ENCODE results near the gene FAM89A.
A peak's percentile ranks its signal among the peaks of the same experiment; 100 is the strongest.

The FAM89A gene

DNA sequence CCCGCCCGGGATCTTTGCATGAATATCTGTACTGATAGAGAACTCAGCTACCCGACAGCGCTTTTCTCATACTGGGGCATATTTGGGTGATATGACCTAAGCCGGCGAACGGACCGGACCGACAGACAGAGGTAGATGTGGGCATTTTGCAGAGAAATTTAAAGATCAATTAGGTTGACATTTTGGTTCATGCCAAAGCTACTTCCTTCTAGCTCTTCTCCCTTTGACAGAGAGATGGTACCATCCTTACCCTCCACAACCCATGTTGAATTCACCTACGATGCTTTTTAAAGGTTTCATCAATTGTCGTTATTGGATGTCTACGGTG is 60.7 kb downstream of the FAM89A start:
- DNase-seq (ENCODE audit: insufficient read length, low spot score) (no peak), FAIRE-seq (no peak)
- TF ChIP-seq, protein P1, sequence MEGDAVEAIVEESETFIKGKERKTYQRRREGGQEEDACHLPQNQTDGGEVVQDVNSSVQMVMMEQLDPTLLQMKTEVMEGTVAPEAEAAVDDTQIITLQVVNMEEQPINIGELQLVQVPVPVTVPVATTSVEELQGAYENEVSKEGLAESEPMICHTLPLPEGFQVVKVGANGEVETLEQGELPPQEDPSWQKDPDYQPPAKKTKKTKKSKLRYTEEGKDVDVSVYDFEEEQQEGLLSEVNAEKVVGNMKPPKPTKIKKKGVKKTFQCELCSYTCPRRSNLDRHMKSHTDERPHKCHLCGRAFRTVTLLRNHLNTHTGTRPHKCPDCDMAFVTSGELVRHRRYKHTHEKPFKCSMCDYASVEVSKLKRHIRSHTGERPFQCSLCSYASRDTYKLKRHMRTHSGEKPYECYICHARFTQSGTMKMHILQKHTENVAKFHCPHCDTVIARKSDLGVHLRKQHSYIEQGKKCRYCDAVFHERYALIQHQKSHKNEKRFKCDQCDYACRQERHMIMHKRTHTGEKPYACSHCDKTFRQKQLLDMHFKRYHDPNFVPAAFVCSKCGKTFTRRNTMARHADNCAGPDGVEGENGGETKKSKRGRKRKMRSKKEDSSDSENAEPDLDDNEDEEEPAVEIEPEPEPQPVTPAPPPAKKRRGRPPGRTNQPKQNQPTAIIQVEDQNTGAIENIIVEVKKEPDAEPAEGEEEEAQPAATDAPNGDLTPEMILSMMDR (IDR thresholded peaks at IDR 0.05; ENCODE audit: insufficient read depth, missing control alignments) = no peak

DNA sequence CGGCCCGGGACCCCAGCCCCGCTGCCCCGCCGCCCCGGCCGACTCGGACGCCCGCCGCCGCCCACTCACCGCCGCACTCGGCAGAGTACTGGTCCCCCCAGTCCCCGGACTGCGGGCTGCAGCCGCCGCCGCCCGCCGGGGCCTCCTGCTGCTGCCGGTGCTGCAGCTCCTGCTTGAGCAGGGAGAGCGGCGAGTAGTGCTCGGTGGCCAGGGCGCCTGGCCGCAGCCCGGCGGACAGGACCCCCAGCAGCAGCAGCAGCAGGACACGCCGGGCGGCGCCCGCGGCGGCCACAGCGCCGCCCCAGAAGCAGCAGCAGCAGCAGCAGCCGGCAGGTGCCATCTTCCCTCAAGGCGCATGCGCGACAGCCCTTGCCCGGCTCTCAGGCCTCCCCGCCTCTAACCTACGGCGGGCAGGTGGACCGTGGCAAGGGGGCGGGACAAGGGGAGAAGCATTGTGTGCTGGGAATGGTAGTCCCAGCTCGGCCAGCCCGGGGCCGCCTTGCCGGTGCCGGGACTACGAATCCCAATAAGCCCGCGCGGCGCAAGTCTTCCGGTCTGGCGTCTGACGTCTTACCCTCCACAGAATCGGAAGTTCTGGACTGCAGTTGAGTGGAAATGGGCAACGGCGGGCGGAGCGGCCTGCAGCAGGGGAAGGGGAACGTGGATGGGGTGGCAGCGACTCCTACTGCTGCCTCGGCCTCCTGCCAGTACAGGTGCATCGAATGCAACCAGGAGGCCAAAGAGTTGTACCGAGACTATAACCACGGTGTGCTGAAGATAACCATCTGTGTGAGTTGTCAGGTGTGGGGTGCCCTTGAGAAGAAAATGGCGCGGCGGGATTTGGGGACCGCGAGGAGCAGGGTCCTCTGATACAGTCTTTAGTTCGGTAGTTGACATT is 61.3 kb downstream of the FAM89A start, which contains the start of the genes ARV1 and TTC13:
TSS of gene ARV1 (plus strand) at position 604 of the 898 bp plus-strand sequence. CDS start at position 616, 12 bp downstream.
TSS of gene TTC13 (minus strand) at position 371 of the 898 bp plus-strand sequence. CDS start at position 340, 31 bp downstream.
- FAIRE-seq = no peak
- TF ChIP-seq, protein P1 (IDR thresholded peaks at IDR 0.05; ENCODE audit: insufficient read depth, missing control alignments) = peak; percentile 50
- DNase-seq (ENCODE audit: insufficient read length, low spot score) = peak; percentile 98

DNA sequence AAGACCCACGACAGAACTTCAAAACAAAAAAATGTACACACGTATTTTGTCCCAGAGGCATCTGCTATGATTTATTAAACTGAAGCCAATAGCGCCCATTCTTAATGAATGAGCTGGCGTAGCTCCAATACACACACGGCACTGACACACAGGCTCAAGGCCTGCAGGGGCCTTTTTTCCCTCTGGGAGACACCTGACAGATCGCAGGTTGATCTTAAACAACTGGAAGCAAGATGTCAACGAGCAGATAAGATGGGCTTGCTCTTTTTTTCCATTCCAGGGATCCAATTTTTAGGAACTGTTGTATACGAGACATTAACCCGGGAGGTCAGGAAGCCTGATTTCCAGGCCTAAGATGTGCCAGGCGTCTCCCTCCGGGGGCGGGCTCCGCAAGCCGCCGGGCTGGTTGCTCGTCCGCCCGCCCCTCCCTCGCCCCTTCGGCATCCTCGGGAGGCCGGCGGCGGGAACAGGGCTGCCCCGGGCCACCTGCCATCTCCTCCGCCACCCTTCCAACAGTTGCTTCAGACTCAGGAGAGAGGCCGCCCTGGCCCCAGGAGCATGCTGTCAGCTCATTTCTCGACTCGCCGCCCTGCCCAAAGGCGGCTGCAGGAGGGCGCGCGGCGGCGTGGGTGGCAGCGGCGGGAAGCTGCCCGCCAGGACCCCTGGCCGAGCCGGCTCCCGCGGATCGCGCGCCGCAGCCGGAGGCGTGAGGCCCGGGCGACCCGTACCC is 62.1 kb downstream of the FAM89A start:
- no peak for FAIRE-seq
- no peak for DNase-seq (ENCODE audit: insufficient read length, low spot score)
- TF ChIP-seq, protein P1 (IDR thresholded peaks at IDR 0.05; ENCODE audit: insufficient read depth, missing control alignments) = no peak

DNA sequence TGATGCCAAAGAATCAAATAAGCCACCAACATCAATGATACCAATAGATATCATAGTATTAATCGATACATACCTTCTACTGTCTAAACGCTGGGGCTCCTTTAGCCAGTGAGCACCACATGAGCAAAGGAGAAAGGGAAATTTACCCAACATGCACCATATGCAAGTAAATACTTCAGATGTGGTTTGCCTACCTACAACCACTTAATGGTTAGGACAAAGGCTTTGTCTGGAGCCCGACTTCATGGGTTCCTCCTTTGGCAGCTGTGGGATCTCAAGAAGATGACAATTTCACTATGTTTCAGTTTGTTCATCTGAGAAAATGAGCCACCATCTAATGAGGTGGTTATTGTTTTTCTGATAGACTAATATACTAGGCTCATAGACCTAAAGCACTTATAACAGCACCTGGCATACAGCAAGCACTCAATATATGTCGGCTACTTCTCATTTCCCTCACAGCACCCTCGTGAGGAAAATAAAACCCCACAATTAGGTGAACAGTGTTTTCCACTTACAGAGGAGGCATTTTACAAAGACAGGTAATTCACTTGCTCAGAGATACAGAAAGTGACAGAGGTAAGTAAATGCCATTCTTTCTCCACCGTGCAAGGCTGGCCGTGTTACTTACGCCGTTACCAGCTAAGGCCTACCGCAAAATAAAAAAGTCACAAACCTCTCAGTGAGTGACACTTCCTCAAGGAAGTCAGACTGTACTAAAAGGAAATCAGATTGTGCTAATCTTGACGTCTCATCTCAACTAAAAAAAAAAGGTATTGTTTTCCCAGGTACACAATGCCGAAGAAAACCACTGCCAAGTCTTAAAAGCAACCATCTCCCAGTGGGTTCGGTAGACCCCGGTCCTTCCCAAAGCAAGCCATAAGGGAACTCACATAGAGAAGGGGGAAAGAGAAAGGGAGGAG is 63.0 kb downstream of the FAM89A start:
- DNase-seq (ENCODE audit: insufficient read length, low spot score) (no peak), FAIRE-seq (peak; percentile 21)
- TF ChIP-seq, protein P1 (IDR thresholded peaks at IDR 0.05; ENCODE audit: insufficient read depth, missing control alignments) = no peak

DNA sequence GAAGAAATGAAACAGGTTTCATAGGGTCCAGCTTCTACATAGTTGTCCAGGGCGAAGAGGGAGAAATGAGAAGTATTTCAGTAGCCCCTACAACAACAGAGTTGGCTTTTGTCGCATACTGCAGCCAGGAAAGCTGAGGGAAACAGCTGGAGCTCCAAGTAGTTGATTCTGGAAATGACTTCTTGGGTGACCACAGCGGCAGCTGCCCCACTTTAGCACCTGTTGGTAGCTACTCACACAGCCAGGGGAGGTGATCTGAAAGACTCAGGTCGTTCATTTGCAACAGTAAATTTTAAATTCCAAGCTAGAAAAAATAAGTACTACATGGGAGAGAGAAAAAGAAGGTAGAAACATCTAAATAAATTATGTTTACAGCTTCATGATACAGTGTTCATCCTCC is 63.7 kb downstream of the FAM89A start:
- TF ChIP-seq, protein P1 (IDR thresholded peaks at IDR 0.05; ENCODE audit: insufficient read depth, missing control alignments) = no peak
- no peak for FAIRE-seq
- DNase-seq (ENCODE audit: insufficient read length, low spot score) = no peak

DNA sequence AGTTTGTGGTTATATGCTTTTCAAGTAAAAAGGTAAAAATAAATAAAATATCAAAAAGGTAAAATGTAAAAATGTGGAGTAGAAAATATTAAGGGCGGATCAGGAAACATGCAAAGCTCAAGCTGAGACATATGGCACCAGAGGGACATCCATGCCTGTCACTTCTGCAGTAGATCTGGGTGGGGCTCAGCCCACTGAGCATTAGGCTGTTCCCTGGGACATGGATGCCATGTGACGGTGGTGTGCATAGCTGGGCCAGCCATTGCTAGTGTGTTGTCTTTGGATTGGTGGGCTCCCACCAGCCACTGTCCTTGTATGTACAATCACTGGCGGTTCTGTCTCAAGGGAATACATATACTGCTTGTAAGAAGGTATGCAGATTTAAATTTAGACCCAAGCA is 64.4 kb downstream of the FAM89A start:
- DNase-seq (ENCODE audit: insufficient read length, low spot score) (no peak), FAIRE-seq (peak; percentile 32)
- TF ChIP-seq, protein P1 (IDR thresholded peaks at IDR 0.05; ENCODE audit: insufficient read depth, missing control alignments) = no peak
